ENCODE data around the gene ABCB1. TPM values are rescaled to one million over a fixed set of nuclear protein-coding genes. Genes with fewer than 3 reads are reported as not detected.

ABCB1 gene
- total RNA-seq, result 3.0 and 5.0 TPM in 2 replicates

GRCh38 chr7:87600130-87601124, at the start of gene ABCB1:
TSS of gene ABCB1 (minus strand) at chr7:87600884. CDS start at chr7:87600184, 700 bp downstream.
- H3K27me3 ChIP-seq (ENCODE audit: control insufficient read depth, insufficient read depth, low read length), result no peaks in the 10 kb centered on the region
- H3K4me3 ChIP-seq (ENCODE audit: low read depth, low read length), result peak within 1 kb of the TSS; percentile 47
- peak; percentile 23 for DNase-seq (ENCODE audit: low read depth)
- H3K36me3 ChIP-seq (ENCODE audit: control insufficient read depth, insufficient read depth, low read length), result no peaks in the 10 kb centered on the region
- TF ChIP-seq CTCF (IDR thresholded peaks at IDR 0.05; ENCODE audit: insufficient read depth, low read length, poor library complexity, severe bottlenecking), result no peak

- no peaks in the 10 kb centered on the region for H3K36me3 ChIP-seq (ENCODE audit: control insufficient read depth, insufficient read depth, low read length)
- H3K27me3 ChIP-seq (ENCODE audit: control insufficient read depth, insufficient read depth, low read length), result no peaks in the 10 kb centered on the region
- no peak for DNase-seq (ENCODE audit: low read depth)
- H3K4me3 ChIP-seq (ENCODE audit: low read depth, low read length), result no peak overlapping the region
- TF ChIP-seq CTCF (IDR thresholded peaks at IDR 0.05; ENCODE audit: insufficient read depth, low read length, poor library complexity, severe bottlenecking), result no peak
Observed at GRCh38 chr7:87648316-87648715, 47.6 kb upstream of the ABCB1 start.

- no peak for TF ChIP-seq CTCF (IDR thresholded peaks at IDR 0.05; ENCODE audit: insufficient read depth, low read length, poor library complexity, severe bottlenecking)
- no peaks in the 10 kb centered on the region for H3K27me3 ChIP-seq (ENCODE audit: control insufficient read depth, insufficient read depth, low read length)
- H3K36me3 ChIP-seq (ENCODE audit: control insufficient read depth, insufficient read depth, low read length), result no peaks in the 10 kb centered on the region
- no peak for DNase-seq (ENCODE audit: low read depth)
- H3K4me3 ChIP-seq (ENCODE audit: low read depth, low read length), result no peak overlapping the region
Observed at GRCh38 chr7:87645446-87645845, 44.8 kb upstream of the ABCB1 start.

- Histone ChIP-seq H3K27me3 (ENCODE audit: control insufficient read depth, insufficient read depth, low read length) (no peaks in the 10 kb centered on the region), H3K36me3 (ENCODE audit: control insufficient read depth, insufficient read depth, low read length) (no peaks in the 10 kb centered on the region), H3K4me3 (ENCODE audit: low read depth, low read length) (no peak overlapping the region)
- no peak for TF ChIP-seq CTCF (IDR thresholded peaks at IDR 0.05; ENCODE audit: insufficient read depth, low read length, poor library complexity, severe bottlenecking)
- DNase-seq (ENCODE audit: low read depth), result no peak
Observed at GRCh38 chr7:87635921-87636320, 35.2 kb upstream of the ABCB1 start.

GRCh38 chr7:87628780-87629569, 28.3 kb upstream of the ABCB1 start:
- no peak for TF ChIP-seq CTCF (IDR thresholded peaks at IDR 0.05; ENCODE audit: insufficient read depth, low read length, poor library complexity, severe bottlenecking)
- DNase-seq (ENCODE audit: low read depth), result peak; percentile 25
- Histone ChIP-seq H3K4me3 (ENCODE audit: low read depth, low read length) (peak overlapping the region; percentile 42), H3K36me3 (ENCODE audit: control insufficient read depth, insufficient read depth, low read length) (no peaks in the 10 kb centered on the region), H3K27me3 (ENCODE audit: control insufficient read depth, insufficient read depth, low read length) (peaks cover 3% of the 10 kb centered on the region)
